IMR-90 (cell line): ENCODE results near the gene PIGZ. TPM values are rescaled to one million over a fixed set of nuclear protein-coding genes. Genes with fewer than 3 reads are reported as not detected.

ENCODE experiments used
- ATAC-seq: fragments of 200-7000 bp; cut with Tn5 transposase; 2 replicates; pipeline ENCODE4 v1.9.1; 2020; ENCODE audit warnings: low read depth, mild to moderate bottlenecking, moderate library complexity
- BruUV-seq: library from RNA; stranded (reverse); fragments of 400-500 nt; replicated peaks from 2 replicates; lab custom pipeline; 2021; lab: Mats Ljungman, UMichigan
- CTCF ChIA-PET: fragments of 300-600 bp; formaldehyde crosslinking; extraction: SDS; loops from one replicate; lab custom pipeline; 2021; ENCODE audit warnings: antibody characterized with exemption; lab: Yijun Ruan, JAX
- POLR2A ChIA-PET: fragments of 300-600 bp; sonication (Branson Sonifier 250); formaldehyde crosslinking; loops from one replicate; lab custom pipeline; 2022; ENCODE audit warnings: antibody characterized with exemption; ENCODE audit not compliant: unreplicated experiment; lab: Charles Lee
- DNase-seq: peaks from one replicate; pipeline ENCODE4 v3.0.0; 2013
- H2AFZ ChIP-seq: replicated peaks from 2 replicates; pipeline ENCODE3; 2013; ENCODE audit warnings: low read length, mild to moderate bottlenecking; ENCODE audit not compliant: poor library complexity
- H2AK5ac ChIP-seq: 2 replicates; pipeline ENCODE4 v1.6.1; 2013; ENCODE audit warnings: low read depth, low read length, inconsistent platforms
- H2AK9ac ChIP-seq: replicated peaks from 2 replicates; pipeline ENCODE3; 2013; ENCODE audit warnings: mild to moderate bottlenecking, low read depth, low read length, moderate library complexity; ENCODE audit not compliant: poor library complexity
- H2BK120ac ChIP-seq: 2 replicates; pipeline ENCODE4 v1.6.1; 2013; ENCODE audit warnings: low read depth, low read length, inconsistent platforms
- H2BK15ac ChIP-seq: 3 replicates; pipeline ENCODE4 v1.6.1; 2013; ENCODE audit warnings: low read depth, low read length, inconsistent platforms
- H2BK20ac ChIP-seq: 2 replicates; pipeline ENCODE4 v1.6.1; 2013; ENCODE audit warnings: low read depth, mild to moderate bottlenecking, inconsistent platforms, low read length, moderate library complexity
- H2BK5ac ChIP-seq: 2 replicates; pipeline ENCODE4 v1.6.1; 2013; ENCODE audit warnings: mild to moderate bottlenecking, low read depth, low read length, inconsistent platforms; ENCODE audit not compliant: poor library complexity, severe bottlenecking
- H3K14ac ChIP-seq: replicated peaks from 2 replicates; pipeline ENCODE4 v1.6.1; 2013; ENCODE audit warnings: low read depth, low read length, inconsistent platforms
- H3K18ac ChIP-seq: 2 replicates; pipeline ENCODE4 v1.6.1; 2013; ENCODE audit warnings: low read depth, low read length, control low read depth
- H3K23ac ChIP-seq: 2 replicates; pipeline ENCODE4 v1.6.1; 2013; ENCODE audit warnings: low read depth, low read length, inconsistent platforms
- H3K27ac ChIP-seq: 2 replicates; pipeline ENCODE4 v1.5.1; 2013; ENCODE audit warnings: mild to moderate bottlenecking, control low read depth, low read length; ENCODE audit not compliant: insufficient read depth
- H3K27me3 ChIP-seq: 2 replicates; pipeline ENCODE4 v1.6.1; 2013; ENCODE audit warnings: low read length; ENCODE audit not compliant: control insufficient read depth, insufficient read depth
- H3K36me3 ChIP-seq: 2 replicates; pipeline ENCODE4 v1.6.1; 2013; ENCODE audit warnings: low read length, mixed read lengths; ENCODE audit not compliant: control insufficient read depth, insufficient read depth
- H3K4ac ChIP-seq: 2 replicates; pipeline ENCODE4 v1.6.1; 2013; ENCODE audit warnings: low read depth, low read length, inconsistent platforms
- H3K4me1 ChIP-seq: 2 replicates; pipeline ENCODE4 v1.6.1; 2013; ENCODE audit warnings: low read length, mixed read lengths; ENCODE audit not compliant: control insufficient read depth, insufficient read depth
- H3K4me2 ChIP-seq: 2 replicates; pipeline ENCODE4 v1.6.1; 2013; ENCODE audit warnings: low read depth, mild to moderate bottlenecking, control low read depth, low read length, moderate library complexity
- H3K4me3 ChIP-seq: 2 replicates; pipeline ENCODE4 v1.5.1; 2013; ENCODE audit warnings: low read depth, mild to moderate bottlenecking, control low read depth, low read length, moderate library complexity; ENCODE audit not compliant: insufficient read depth
- H3K56ac ChIP-seq: 2 replicates; pipeline ENCODE4 v1.6.1; 2013; ENCODE audit warnings: low read length, inconsistent platforms; ENCODE audit not compliant: insufficient read depth; ENCODE audit errors: extremely low read depth
- H3K79me1 ChIP-seq, 2 experiments: 2 replicates each; pipeline ENCODE4 v1.6.1; 2013; ENCODE audit warnings: low read length in 2 of 2, inconsistent platforms in 1 of 2, low read depth in 1 of 2
- H3K9ac ChIP-seq: 2 replicates; pipeline ENCODE4 v1.6.1; 2013; ENCODE audit warnings: low read depth, low read length, control low read depth
- H3K9me1 ChIP-seq: 2 replicates; pipeline ENCODE4 v1.6.1; 2013; ENCODE audit warnings: low read length, inconsistent platforms; ENCODE audit not compliant: insufficient read depth
- H3K9me3 ChIP-seq: 2 replicates; pipeline ENCODE4 v1.6.1; 2013; ENCODE audit warnings: low read length; ENCODE audit not compliant: control insufficient read depth, insufficient read depth
- H4K20me1 ChIP-seq: 2 replicates; pipeline ENCODE4 v1.6.1; 2013; ENCODE audit warnings: low read length, inconsistent platforms; ENCODE audit not compliant: insufficient read depth
- H4K5ac ChIP-seq: 2 replicates; pipeline ENCODE4 v1.6.1; 2013; ENCODE audit warnings: mild to moderate bottlenecking, low read depth, low read length, control low read depth
- H4K8ac ChIP-seq, 2 experiments: 2 replicates each; pipeline ENCODE4 v1.6.1; 2013; ENCODE audit warnings: low read depth in 2 of 2, low read length in 2 of 2, control low read depth in 1 of 2, inconsistent platforms in 1 of 2
- H4K91ac ChIP-seq: 2 replicates; pipeline ENCODE4 v1.6.1; 2013; ENCODE audit warnings: low read depth, low read length, inconsistent platforms; ENCODE audit not compliant: insufficient read depth
- FOS ChIP-seq: fragments of 150-350 bp; IDR thresholded peaks from 2 replicates; pipeline ENCODE4 v1.6.1; 2016; ENCODE audit warnings: low read depth, low read length
- SMC3 ChIP-seq: fragments of 150-350 bp; IDR thresholded peaks from 2 replicates; pipeline ENCODE4 v1.6.1; 2016; ENCODE audit warnings: low read depth, mild to moderate bottlenecking, antibody characterized with exemption, low read length, moderate library complexity
- WGBS, 2 experiments: methylation state at CpG; one replicate each; pipeline versions ENCODE4 v1.1.5 to v1.1.7; 2013; ENCODE audit warnings: missing lambda C conversion rate in 2 of 2; ENCODE audit not compliant: insufficient read length in 1 of 2; ENCODE audit errors: extremely low coverage in 2 of 2; 5-methylcytosine and 5-hydroxymethylcytosine counted together
- dilution Hi-C: fragments of 300-500 bp; cut with HindIII; formaldehyde crosslinking; loops from one replicate; pipeline ENCODE4 v1.14.3; 2018; ENCODE audit warnings: low sequenced_read_pairs; ENCODE audit not compliant: unreplicated experiment
- in situ Hi-C: fragments of 300-500 bp; cut with MboI; formaldehyde crosslinking; loops from 3 replicates; pipeline ENCODE4 v1.14.3; 2019; ENCODE audit warnings: low sequenced_read_pairs, inconsistent platforms, mixed read lengths
- intact Hi-C: fragments of 100-400 bp; cut with micrococcal nuclease; formaldehyde crosslinking; loops from 2 replicates; pipeline ENCODE4 v1.10.0; 2022
- polyA plus RNA-seq, 3 experiments: library from polyadenylated mRNA; depleted of rRNA; stranded (reverse); fragments of >200 nt; gene quantifications; 2 replicates each; pipeline ENCODE4 v1.2.3, GENCODE V29; 2012; ENCODE audit warnings: low replicate concordance in 1 of 3
- total RNA-seq: library from RNA; depleted of rRNA; stranded (reverse); fragments of >200 nt; gene quantifications from 2 replicates; pipeline ENCODE4 v1.2.3, GENCODE V29; 2012
- TF ChIP-seq, protein P1 (sequence below): fragments of 150-350 bp; IDR thresholded peaks from 2 replicates; pipeline ENCODE4 v1.6.1; 2017; ENCODE audit warnings: mild to moderate bottlenecking, antibody characterized with exemption, low read length, low read depth

The PIGZ gene
- total and polyA plus RNA-seq, 2 of the 4 experiments (the other 2 are of a cell fraction): 0.18 to 0.86 TPM

DNA sequence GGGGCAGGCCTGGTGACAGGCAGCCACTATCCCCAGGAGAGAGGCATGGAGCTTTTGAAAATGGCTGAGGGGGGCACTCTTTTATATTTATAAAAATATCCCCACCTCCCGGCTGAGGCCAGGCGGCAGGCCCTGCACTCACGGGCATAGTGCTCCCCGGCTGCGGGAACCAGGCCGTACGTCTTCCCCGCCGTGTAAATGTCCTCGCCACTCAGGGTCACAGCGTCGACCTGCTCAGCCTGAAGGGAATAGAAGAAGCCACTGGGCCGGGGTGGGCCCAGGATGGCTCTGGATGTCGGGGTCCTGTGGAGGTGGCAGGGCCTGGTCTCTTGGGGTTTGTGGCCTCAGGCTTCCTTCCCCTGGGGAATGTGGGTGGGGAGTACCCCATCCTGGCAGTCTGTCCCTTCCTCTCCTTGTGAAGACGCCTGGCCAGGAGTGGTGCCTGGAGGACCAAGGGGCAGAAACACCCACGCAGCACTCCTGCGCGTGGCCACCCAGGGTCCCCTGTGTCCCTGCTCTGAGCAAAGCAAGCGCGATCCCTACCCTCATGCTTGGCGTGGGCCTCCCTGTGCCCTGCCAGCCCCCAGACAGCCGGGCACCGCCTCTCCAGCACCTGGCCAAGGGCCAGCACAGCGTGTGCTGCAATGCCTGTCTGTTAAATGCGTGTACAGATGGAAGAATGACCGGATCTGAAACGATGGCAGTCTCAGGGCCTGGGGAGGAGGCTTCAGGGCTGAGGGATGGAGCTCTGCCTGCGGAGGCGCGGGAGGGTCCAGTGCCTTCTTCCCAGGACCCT is 42.1 kb upstream of the PIGZ start:
- no peak overlapping the region for H2BK15ac ChIP-seq
- no peak overlapping the region for H3K9ac ChIP-seq
- H3K56ac ChIP-seq: no peak overlapping the region
- H3K4ac ChIP-seq: no peak overlapping the region
- CTCF ChIA-PET: no interaction called here
- no peaks in the 10 kb centered on the region for H3K9me1 ChIP-seq
- intact Hi-C loops: no loop called here
- in situ Hi-C loops: no loop called here
- H2AK9ac ChIP-seq: no peak overlapping the region
- no peak overlapping the region for H4K8ac ChIP-seq
- H3K4me3 ChIP-seq: no peak overlapping the region
- H2BK20ac ChIP-seq: no peak overlapping the region
- H3K4me2 ChIP-seq: no peak overlapping the region
- no peak overlapping the region for H3K14ac ChIP-seq
- H4K20me1 ChIP-seq: no peaks in the 10 kb centered on the region
- H2BK120ac ChIP-seq: no peak overlapping the region
- peaks cover 2% of the 10 kb centered on the region; the same call in 1 of the 2 replicates for H3K9me3 ChIP-seq
- POLR2A ChIA-PET: no interaction called here
- no peak overlapping the region for H3K27ac ChIP-seq
- TF ChIP-seq FOS: no peak
- TF ChIP-seq, protein P1, sequence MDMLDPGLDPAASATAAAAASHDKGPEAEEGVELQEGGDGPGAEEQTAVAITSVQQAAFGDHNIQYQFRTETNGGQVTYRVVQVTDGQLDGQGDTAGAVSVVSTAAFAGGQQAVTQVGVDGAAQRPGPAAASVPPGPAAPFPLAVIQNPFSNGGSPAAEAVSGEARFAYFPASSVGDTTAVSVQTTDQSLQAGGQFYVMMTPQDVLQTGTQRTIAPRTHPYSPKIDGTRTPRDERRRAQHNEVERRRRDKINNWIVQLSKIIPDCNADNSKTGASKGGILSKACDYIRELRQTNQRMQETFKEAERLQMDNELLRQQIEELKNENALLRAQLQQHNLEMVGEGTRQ: no peak
- TF ChIP-seq SMC3: no peak
- H3K4me1 ChIP-seq: no peaks in the 10 kb centered on the region
- DNase-seq: no peak
- H2AK5ac ChIP-seq: no peak overlapping the region
- H2AFZ ChIP-seq: no peak overlapping the region
- no peaks in the 10 kb centered on the region for H3K36me3 ChIP-seq
- 100% methylated on average over 3 of the region's 30 CpGs; no CpG with 5 or more reads in 1 of the 2 experiments for WGBS, 2 experiments
- peaks cover 15% of the 10 kb centered on the region for H3K27me3 ChIP-seq
- dilution Hi-C loops: no loop called here
- H3K79me1 ChIP-seq: no peaks in the 10 kb centered on the region
- no peak overlapping the region for H4K91ac ChIP-seq
- no peak overlapping the region for H4K5ac ChIP-seq
- H3K18ac ChIP-seq: no peak overlapping the region
- no peak for ATAC-seq
- H3K23ac ChIP-seq: no peak overlapping the region
- no peak overlapping the region for H2BK5ac ChIP-seq
- no TSS peak for BruUV-seq
